ENCODE data around the gene STAT2. TPM values are rescaled to one million over a fixed set of nuclear protein-coding genes. Genes with fewer than 3 reads are reported as not detected.
"Not testable (repeated sequence)": the region's sequence is repeated elsewhere in the genome, so short reads cannot be mapped to it uniquely, and the experiment has no call there.

Gene STAT2
- total and polyA plus RNA-seq, 2 of the 13 experiments (the other 11 are each of a cell fraction or from before 2014, with no cell fraction given): 43.5 to 84.6 TPM

DNA sequence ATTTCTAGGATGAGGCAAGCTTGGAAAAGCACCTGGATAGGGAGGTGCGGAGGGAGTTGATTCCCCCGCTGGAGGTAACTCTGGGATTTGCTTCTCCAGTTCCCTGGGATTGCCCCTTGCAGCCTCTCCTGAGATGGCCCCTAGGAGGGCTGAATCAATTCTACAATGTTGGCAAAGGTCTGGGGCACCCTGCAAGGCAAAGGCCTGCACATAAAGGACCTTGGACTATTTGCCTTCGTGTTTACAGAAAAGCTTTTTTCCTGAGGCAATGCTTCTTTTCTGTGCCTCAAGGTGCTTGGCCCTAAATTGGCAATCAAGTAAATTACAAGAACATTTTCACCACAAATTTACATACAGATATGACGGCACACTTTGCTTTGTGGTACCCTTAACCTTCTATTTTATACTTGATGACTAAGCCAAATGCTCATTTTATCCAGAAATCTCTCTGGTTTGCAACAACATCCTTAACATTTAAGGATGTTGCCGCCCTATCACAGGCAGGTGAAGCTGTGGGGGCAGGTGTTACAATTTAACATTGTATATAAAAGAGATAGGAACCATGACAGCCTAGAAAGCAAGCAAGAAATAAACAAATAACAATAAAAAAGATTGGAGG, 49.0 kb upstream of the STAT2 start (continued):
- TF ChIP-seq DDIT3 (CRISPR knock-in tag; IDR thresholded peaks at IDR 0.05) (no peak), HNF4A (CRISPR knock-in tag; IDR thresholded peaks at IDR 0.05) (peak; percentile 71), ZBTB38 (CRISPR knock-in tag; IDR thresholded peaks at IDR 0.05) (no peak), BCLAF1 (IDR thresholded peaks at IDR 0.05) (no peak), THRA (CRISPR knock-in tag; IDR thresholded peaks at IDR 0.05; ENCODE audit: borderline replicate concordance) (0 out of 2 replicates have a peak, but pooled peaks have one; percentile 18), TBX2 (CRISPR knock-in tag; IDR thresholded peaks at IDR 0.05; ENCODE audit: borderline replicate concordance) (no peak), ZNF777 (CRISPR knock-in tag; IDR thresholded peaks at IDR 0.05) (no peak), ZNF263 (CRISPR knock-in tag; IDR thresholded peaks at IDR 0.05) (no peak), PAXIP1 (CRISPR knock-in tag; conservative IDR thresholded peaks at IDR 0.05) (peak; percentile 63), ZNF792 (CRISPR knock-in tag; IDR thresholded peaks at IDR 0.05) (no peak), ZNF12 (CRISPR knock-in tag; IDR thresholded peaks at IDR 0.05) (no peak), POLR2AphosphoS2 (IDR thresholded peaks at IDR 0.05; ENCODE audit: low read depth, low read length) (no peak), GATAD2A (CRISPR knock-in tag; IDR thresholded peaks at IDR 0.05) (peak; percentile 59), HHEX (CRISPR knock-in tag; IDR thresholded peaks at IDR 0.05) (no peak), KDM6A (CRISPR knock-in tag; IDR thresholded peaks at IDR 0.05; ENCODE audit: low read depth) (no peak), SALL1 (CRISPR knock-in tag; IDR thresholded peaks at IDR 0.05) (0 out of 2 replicates have a peak, but pooled peaks have one; percentile 18), SRSF1 (optimal IDR thresholded peaks at IDR 0.05; ENCODE audit: low read depth, low read length) (no peak)

DNA sequence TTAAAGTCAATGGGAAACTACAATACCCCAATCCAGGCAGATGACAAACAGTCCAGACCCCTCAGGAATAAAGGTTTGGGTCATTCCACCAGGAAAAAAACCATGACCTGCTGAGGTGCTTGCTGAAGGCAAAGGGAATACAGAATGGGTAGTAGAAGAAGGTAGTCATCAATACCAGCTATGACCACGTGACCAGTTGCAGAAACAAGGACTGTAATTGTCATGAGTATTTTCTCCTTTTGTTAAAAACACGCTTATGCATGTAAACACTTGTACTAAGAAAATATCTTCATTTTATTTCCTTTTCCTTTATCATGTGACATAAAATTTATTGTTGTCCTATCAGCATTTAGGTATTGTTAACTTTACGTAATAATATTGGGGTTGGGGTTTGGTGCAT, 44.3 kb upstream of the STAT2 start:
- ATAC-seq; H4K20me1 ChIP-seq (ENCODE audit: insufficient read depth, low read length); FAIRE-seq; H3K9ac ChIP-seq (ENCODE audit: insufficient read depth, low read depth, low read length); in situ Hi-C loops (cut with HindIII; ENCODE audit: extremely low pct_ligation_motif_present, low pct_unique_long_range_greater_than_20kb); H3K79me2 ChIP-seq (ENCODE audit: insufficient read depth, low read length); BruUV-seq (replicated peaks); POLR2A ChIA-PET; H3K4me3 ChIP-seq (replicated peaks in 1 of 3; ENCODE audit: insufficient read depth in 1 of 3, low read depth in 2 of 3, low read length in 3 of 3); H3K4me2 ChIP-seq (ENCODE audit: low read depth, low read length); H3K27me3 ChIP-seq (ENCODE audit: control insufficient read depth in 1 of 2, insufficient read depth in 2 of 2, low read length in 2 of 2); CTCF ChIA-PET (ENCODE audit: low intra/inter-chr PET ratio, low total read pairs); H3K9me3 ChIP-seq (ENCODE audit: low read length); DNase-seq (ENCODE audit: low spot score); H3K36me3 ChIP-seq (replicated peaks in 1 of 2; ENCODE audit: control insufficient read depth in 1 of 2, insufficient read depth in 2 of 2, low read length in 2 of 2); H2AFZ ChIP-seq (ENCODE audit: low read length); H3K27ac ChIP-seq (ENCODE audit: extremely low read length, insufficient read depth, low read length); intact Hi-C loops (cut with micrococcal nuclease; ENCODE audit: unreplicated experiment): not testable (repeated sequence)
- 65% methylated on average over 3 of the region's 3 CpGs for WGBS (ENCODE audit: low lambda C conversion rate)
- peaks cover 18% of the 10 kb centered on the region for H3K4me1 ChIP-seq (ENCODE audit: insufficient read depth, low read length)
